ENCODE data around the gene ANKRD13C.
"Not testable (repeated sequence)": the region's sequence is repeated elsewhere in the genome, so short reads cannot be mapped to it uniquely, and the experiment has no call there.

The ANKRD13C gene

GRCh38 chr1:70354332-70355110, at the start of gene ANKRD13C:
Gene ANKRD13C (minus strand): TSS chr1:70354722. CDS start chr1:70354408, 314 bp downstream.
- DNase-seq (ENCODE audit: low spot score) (peak; percentile 89), FAIRE-seq (peak; percentile 12)

- FAIRE-seq = no peak
These were observed 49.2 kb upstream of the ANKRD13C start for GRCh38 chr1:70403759-70404158.

GRCh38 chr1:70401974-70402373, 47.5 kb upstream of the ANKRD13C start:
- FAIRE-seq (no peak), DNase-seq (ENCODE audit: low spot score) (no peak)

More at GRCh38 chr1:70403759-70404158, 49.2 kb upstream of the ANKRD13C start:
- no peak for DNase-seq (ENCODE audit: low spot score)

GRCh38 chr1:70400335-70400734, 45.8 kb upstream of the ANKRD13C start:
- FAIRE-seq (no peak), DNase-seq (ENCODE audit: low spot score) (no peak)

- FAIRE-seq = no peak
- DNase-seq (ENCODE audit: low spot score) = no peak
These were observed 42.5 kb upstream of the ANKRD13C start for GRCh38 chr1:70397013-70397412.

- DNase-seq (ENCODE audit: low spot score) (no peak), FAIRE-seq (no peak)
These were observed 42.1 kb upstream of the ANKRD13C start for GRCh38 chr1:70396607-70397006.

- DNase-seq (ENCODE audit: low spot score) (no peak), FAIRE-seq (no peak)
These were observed 38.1 kb upstream of the ANKRD13C start for GRCh38 chr1:70392626-70393025.

GRCh38 chr1:70387507-70387906, 33.0 kb upstream of the ANKRD13C start:
- FAIRE-seq = no peak

GRCh38 chr1:70386121-70386520, 31.6 kb upstream of the ANKRD13C start:
- FAIRE-seq = no peak
- DNase-seq (ENCODE audit: low spot score) = no peak

More at GRCh38 chr1:70387507-70387906, 33.0 kb upstream of the ANKRD13C start:
- no peak for DNase-seq (ENCODE audit: low spot score)

- no peak for DNase-seq (ENCODE audit: low spot score)
- FAIRE-seq = no peak
These were observed 31.0 kb upstream of the ANKRD13C start for GRCh38 chr1:70385477-70385876.

- FAIRE-seq = no peak
- no peak for DNase-seq (ENCODE audit: low spot score)
These were observed 30.0 kb upstream of the ANKRD13C start for GRCh38 chr1:70384542-70384941.

- FAIRE-seq (no peak), DNase-seq (ENCODE audit: low spot score) (no peak)
These were observed 29.0 kb upstream of the ANKRD13C start for GRCh38 chr1:70383483-70383882.

GRCh38 chr1:70382682-70383081, 28.2 kb upstream of the ANKRD13C start:
- no peak for DNase-seq (ENCODE audit: low spot score)
- FAIRE-seq = peak; percentile 60

GRCh38 chr1:70376196-70376595, 21.7 kb upstream of the ANKRD13C start:
- FAIRE-seq (no peak), DNase-seq (ENCODE audit: low spot score) (no peak)

- FAIRE-seq; DNase-seq (ENCODE audit: low spot score): not testable (repeated sequence)
These were observed 19.1 kb upstream of the ANKRD13C start for GRCh38 chr1:70373580-70373979.

- no peak for DNase-seq (ENCODE audit: low spot score)
- FAIRE-seq = no peak
These were observed 17.9 kb upstream of the ANKRD13C start for GRCh38 chr1:70372426-70372825.

GRCh38 chr1:70371586-70371985, 17.1 kb upstream of the ANKRD13C start:
- not testable (repeated sequence) for FAIRE-seq; DNase-seq (ENCODE audit: low spot score)

GRCh38 chr1:70367397-70367796, 12.9 kb upstream of the ANKRD13C start:
- DNase-seq (ENCODE audit: low spot score); FAIRE-seq: not testable (repeated sequence)

- not testable (repeated sequence) for FAIRE-seq
These were observed 12.5 kb upstream of the ANKRD13C start for GRCh38 chr1:70366997-70367396.

GRCh38 chr1:70366425-70366952, 12.0 kb upstream of the ANKRD13C start:
- DNase-seq (ENCODE audit: low spot score) = not testable (repeated sequence)

More at GRCh38 chr1:70366997-70367396, 12.5 kb upstream of the ANKRD13C start:
- DNase-seq (ENCODE audit: low spot score) = not testable (repeated sequence)

GRCh38 chr1:70364439-70364838, 9.9 kb upstream of the ANKRD13C start:
- no peak for DNase-seq (ENCODE audit: low spot score)
- FAIRE-seq = no peak

More at GRCh38 chr1:70366425-70366952, 12.0 kb upstream of the ANKRD13C start:
- FAIRE-seq = not testable (repeated sequence)

GRCh38 chr1:70361727-70362398, 7.3 kb upstream of the ANKRD13C start:
- FAIRE-seq (no peak), DNase-seq (ENCODE audit: low spot score) (no peak)

Data from RCC 7860 (cell line).